GM18511 (cell line): Measurements from ENCODE around the gene ATP1B3.
"Not testable (repeated sequence)": the region's sequence is repeated elsewhere in the genome, so short reads cannot be mapped to it uniquely, and the experiment has no call there.

Experiments
- ATAC-seq: cut with Tn5 transposase; IDR thresholded peaks from one replicate; pipeline ENCODE4 v1.9.1; 2021; ENCODE audit warnings: mild to moderate bottlenecking, moderate library complexity; ENCODE audit not compliant: unreplicated experiment

ATP1B3 gene

GRCh38 chr3:141876381-141876890 is at the start of gene ATP1B3:
Gene ATP1B3, plus strand, starts transcription at chr3:141876643. Its CDS starts 159 bp downstream, at chr3:141876802.
- peak; percentile 75 for ATAC-seq

DNA sequence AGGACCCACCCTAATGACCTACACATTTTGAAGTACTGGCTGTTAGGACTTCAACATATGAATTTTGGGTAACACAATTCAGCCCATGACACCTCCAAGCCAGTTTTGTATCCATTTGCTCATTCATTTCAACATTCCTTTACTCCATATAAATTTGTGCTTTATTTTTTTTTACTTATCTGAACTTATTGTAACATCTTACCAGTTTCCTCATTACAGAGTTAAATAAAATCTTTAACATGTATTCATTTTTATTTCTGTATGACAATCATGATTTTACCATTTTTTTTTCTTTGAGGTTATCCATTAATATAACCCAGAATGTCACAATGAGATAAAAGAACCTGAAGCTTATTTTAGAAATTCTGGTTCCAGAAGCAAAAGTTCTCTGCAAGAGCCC is 48.0 kb upstream of the ATP1B3 start:
- no peak for ATAC-seq

GRCh38 chr3:141828890-141829289 is 47.6 kb upstream of the ATP1B3 start:
- ATAC-seq: no peak

GRCh38 chr3:141830508-141830907 is 45.9 kb upstream of the ATP1B3 start:
- ATAC-seq: no peak

DNA sequence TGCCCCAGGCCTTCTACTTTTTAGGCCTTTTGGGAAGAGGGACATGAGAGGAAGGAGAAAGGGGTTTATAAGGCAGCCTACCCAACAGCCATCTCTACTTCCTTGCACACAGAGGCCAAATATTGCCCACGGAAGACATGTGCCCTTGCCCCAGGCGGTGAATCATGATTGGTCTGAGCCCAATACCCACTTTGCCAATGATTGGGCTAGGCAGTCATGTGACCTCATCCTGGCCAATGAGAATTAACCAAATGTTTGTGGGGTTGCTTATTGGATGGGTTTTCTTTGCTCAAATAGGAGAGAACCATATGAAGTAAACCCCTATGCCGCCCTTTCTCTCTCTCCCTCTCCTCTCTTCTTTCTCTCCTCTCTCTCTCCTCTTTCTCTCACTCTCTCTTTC is 42.2 kb upstream of the ATP1B3 start:
- no peak for ATAC-seq

- ATAC-seq: no peak
Observed at GRCh38 chr3:141835557-141836229, 40.8 kb upstream of the ATP1B3 start.

DNA sequence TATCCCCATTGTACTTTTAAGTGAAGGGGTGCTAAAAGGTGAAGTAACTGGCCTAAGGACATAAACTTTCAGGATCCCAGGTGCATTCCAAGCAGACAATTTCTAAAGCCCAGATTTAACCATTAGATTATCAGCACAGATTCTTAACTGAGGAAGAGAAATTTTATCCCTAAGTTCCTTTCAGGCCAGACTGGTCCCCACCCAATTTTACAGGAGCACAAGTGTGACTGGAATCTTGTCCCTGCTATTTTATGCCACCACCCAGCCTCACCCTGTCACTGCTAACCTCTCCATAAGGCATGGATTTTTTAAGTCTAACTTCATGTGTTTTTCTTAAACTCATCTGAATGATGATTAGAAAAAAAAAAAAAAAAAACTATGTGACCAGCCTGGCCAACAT is 37.1 kb upstream of the ATP1B3 start:
- ATAC-seq: no peak

- no peak for ATAC-seq
Observed at GRCh38 chr3:141840737-141841544, 35.5 kb upstream of the ATP1B3 start.

DNA sequence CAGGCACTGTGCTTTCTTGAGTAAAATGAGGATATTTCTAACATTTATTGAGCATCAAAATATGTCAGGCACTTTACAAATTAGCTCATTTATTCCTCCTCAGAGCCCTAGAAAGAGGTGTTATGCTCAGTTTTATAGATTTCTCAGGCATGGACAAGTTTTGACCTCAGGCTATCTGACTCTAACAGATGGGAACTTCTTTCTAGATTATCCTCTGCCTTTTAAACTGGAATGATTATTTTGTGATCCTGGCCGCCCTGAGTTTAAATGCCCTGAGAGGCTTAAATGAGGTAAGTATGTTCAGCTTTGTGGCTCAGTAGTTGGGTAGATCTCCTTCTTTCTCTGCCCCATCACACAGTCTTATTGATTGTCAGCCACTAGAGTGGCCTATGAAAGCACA is 32.3 kb upstream of the ATP1B3 start:
- ATAC-seq: no peak

DNA sequence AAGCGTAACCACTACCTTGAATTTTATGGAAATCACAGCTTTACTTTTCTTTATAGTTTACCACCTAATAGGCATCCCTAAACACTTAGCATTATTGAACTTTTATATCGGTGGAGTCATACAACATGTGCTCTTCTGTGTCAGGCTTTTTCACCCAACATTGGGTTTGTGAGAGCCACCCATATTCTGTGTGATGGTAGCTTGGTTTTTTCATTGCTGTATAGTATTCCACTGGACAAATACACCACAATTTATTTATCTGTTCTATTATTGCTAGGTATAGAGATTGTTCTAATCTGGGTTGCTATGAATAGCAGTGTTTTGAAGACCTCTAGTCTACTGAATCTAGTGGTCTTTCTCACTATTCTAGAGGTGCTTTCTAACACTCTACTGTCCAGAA is 31.6 kb upstream of the ATP1B3 start:
- no peak for ATAC-seq

DNA sequence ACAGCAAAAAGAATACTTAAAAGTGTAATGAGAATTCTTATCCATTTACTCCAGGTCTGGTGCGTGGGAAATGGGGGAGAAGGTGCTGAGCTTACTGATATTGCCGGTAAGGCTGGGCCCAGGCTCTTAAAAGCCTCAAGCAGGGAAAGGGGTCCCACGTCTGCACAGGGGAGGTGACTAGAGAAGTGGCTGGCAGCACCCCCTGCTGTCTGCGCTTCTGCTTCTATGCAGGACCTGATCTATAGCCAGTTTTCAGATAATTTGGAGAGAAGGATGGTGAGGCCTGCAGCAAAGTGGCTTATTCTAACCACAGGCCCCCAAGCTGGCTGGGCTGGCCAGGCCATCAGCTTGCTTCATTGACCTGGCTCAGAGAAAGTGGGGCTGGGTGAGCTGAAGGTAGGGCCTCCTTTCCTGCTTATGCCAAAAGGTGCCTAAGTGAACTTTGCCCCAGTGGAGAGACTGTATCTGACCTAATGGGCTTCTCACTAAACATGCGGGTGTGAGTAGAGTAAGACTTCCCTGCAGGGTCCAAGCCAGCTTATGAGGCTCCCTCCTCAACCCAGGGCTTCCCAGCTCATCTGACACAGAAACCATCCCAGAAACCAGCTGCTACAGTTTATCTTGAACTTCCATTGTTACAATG is 30.9 kb upstream of the ATP1B3 start:
- no peak for ATAC-seq

DNA sequence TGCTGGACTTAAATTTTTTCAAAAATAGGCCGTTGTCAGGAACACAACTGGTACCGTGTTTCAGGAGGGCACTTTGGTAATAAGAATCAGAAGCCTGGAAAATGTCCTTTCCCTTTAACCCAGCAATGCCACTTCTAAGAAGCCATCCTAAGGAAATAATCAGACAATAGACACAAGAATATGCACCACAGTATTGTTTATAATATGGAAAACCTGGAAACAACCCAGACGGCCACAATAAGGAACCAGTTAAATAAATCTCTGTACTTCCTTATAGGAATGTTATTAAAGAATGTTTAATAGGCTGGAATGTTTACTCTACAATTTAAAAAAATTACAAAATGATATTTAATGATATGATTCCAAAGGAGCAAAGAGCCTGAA is 30.4 kb upstream of the ATP1B3 start:
- no peak for ATAC-seq

DNA sequence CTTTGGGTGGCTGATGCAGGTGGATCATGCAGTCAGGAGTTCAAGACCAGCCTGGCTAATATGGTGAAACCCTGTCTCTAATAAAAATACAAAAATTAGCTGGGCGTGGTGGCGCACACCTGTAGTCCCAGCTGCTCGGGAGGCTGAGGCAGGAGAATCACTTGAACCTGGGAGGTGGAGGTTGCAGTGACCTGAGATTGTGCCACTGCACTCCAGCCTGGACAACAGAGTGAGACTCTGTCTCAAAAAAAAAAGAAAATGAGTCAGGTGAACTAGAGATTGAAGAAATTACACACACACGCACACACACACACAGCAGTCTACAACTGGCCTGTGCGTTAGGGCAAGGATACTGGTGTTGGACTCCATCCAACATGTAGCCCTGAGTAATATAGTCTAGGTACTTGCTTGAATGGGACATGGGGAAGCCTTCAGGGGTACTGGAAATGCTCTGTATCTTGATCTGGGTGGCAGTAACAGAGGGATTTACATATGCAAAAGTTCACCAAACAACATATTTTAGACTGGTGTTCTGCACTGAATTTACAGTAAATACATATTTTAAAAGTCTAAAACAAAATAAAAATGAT is 28.2 kb upstream of the ATP1B3 start:
- ATAC-seq: not testable (repeated sequence)

- no peak for ATAC-seq
Observed at GRCh38 chr3:141849056-141849815, 27.2 kb upstream of the ATP1B3 start.

- no peak for ATAC-seq
Observed at GRCh38 chr3:141851411-141851810, 25.0 kb upstream of the ATP1B3 start.

DNA sequence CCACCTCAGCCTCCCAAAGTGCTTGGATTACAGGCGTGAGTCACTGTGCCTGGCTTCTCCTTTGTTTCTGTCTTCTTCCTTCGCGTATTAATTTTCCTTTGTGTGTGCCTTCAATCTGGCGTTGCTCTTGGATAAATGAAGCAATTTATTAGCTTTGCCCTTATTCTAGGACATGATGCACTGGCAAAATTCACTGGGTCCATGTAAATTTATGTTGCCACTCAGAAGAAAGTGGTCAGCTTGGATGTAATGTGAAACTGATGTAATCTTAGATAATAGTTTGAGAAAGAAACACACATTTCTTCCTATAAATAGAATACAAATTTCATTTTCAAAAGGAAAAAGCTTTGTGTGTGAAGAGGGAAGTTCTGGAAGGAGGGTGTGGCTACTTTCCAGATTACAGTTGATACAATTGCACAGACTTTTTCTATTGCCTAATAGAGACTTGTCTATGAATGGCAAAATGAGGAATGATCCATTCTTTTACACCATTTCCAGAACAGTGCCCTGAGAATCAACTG is 23.3 kb upstream of the ATP1B3 start:
- no peak for ATAC-seq

- ATAC-seq: no peak
Observed at GRCh38 chr3:141853629-141854168, 22.7 kb upstream of the ATP1B3 start.

DNA sequence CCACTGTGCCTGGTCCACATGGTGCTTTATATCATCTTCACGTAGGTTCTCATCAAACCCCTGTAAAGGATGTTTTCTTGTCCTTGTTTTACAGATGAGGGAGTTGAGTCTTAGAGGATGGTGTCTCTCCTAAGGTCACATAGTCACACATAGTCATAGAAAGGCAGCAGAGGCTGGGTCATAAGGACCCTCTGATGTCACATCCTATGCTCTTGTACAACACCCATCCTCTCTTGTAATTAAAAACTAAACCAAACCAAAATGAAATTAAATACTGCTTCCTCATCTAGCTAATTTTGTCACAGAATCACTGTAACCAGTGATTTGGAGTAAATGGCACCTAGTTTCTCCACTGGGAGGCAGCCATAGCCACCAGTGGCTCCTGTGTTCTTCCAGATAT is 21.8 kb upstream of the ATP1B3 start:
- no peak for ATAC-seq

DNA sequence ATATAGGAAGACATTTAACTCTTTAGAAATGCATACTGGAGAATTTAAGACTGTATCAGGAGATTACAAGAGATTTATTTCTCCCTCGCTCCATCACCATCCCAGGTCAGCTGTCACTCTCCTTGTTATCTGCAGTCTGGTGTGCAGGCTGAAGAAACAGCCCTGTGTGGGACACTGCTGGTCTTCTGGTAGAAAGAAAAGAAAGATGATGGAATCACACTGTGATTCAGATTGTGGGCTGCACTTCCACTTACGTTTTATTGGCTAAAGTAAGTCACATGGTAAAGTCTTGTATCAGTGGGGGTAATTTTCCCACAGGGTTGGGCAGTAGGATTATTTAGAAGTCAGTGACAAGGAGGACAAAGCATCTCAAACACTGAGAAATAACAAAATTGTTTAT is 18.1 kb upstream of the ATP1B3 start:
- ATAC-seq: no peak

DNA sequence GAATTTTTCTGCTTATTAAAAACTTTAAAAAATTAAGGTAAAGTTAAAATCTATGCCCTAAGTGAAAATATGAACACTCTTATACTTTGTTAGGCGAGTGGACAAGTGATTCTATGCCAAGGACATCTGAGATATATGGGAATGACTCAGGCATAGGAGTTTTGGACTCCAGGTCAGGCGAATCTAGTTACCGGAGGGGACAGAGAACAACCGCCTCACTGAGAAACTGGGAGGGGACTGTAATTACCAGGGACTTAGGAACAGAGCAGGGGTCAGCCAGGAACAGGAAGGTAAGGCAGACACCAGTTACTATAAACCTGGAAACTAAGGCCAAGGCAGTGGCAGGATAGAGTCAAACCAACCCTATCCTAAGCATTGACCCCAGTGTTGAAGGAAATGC is 16.8 kb upstream of the ATP1B3 start:
- ATAC-seq: no peak
